ENCODE results near the gene GOLGA5. TPM values are rescaled to one million over a fixed set of nuclear protein-coding genes. Genes with fewer than 3 reads are reported as not detected.

Gene GOLGA5
- total RNA-seq, 1 donor from 2014 or later, result 41.1 TPM

DNA sequence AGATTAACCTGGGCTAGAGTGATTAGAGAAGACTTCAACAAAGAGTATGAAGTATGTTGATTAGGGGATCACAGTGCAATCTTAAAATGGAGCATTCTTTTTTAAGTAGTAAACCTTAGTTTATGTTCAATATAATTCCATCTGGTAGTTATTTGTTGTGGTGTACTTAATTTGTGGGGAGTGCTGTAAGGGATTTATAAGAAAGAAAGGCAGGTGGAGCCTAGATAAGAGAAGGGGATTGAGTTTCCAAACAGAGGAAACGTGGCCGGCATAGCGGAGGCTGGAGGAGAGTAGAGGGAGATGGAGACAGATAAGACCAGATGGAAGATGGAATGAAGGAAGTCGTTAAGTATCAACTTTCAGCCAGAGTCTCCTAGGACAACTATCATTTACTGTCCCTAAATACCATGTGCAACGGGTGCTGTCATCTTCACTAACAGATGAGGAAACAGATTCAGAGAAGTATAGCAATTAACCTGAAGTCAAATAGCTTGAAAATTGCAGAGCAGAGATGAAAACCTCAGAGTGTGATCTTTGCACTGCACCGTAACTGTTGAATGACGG, 38.1 kb downstream of the GOLGA5 start:
- Mint-ChIP-seq H3K4me3 (ENCODE audit: unreplicated experiment) (no peak overlapping the region), H3K4me1 (ENCODE audit: unreplicated experiment) (no peaks in the 10 kb centered on the region), H3K27me3 (ENCODE audit: unreplicated experiment) (no peaks in the 10 kb centered on the region), H3K36me3 (ENCODE audit: unreplicated experiment) (peaks cover 51% of the 10 kb centered on the region), H3K9me3 (ENCODE audit: unreplicated experiment) (no peaks in the 10 kb centered on the region), H3K27ac (ENCODE audit: unreplicated experiment) (no peak overlapping the region)
- DNase-seq (ENCODE audit: extremely low spot score, unreplicated experiment), result no peak
- TF ChIP-seq, protein P1, sequence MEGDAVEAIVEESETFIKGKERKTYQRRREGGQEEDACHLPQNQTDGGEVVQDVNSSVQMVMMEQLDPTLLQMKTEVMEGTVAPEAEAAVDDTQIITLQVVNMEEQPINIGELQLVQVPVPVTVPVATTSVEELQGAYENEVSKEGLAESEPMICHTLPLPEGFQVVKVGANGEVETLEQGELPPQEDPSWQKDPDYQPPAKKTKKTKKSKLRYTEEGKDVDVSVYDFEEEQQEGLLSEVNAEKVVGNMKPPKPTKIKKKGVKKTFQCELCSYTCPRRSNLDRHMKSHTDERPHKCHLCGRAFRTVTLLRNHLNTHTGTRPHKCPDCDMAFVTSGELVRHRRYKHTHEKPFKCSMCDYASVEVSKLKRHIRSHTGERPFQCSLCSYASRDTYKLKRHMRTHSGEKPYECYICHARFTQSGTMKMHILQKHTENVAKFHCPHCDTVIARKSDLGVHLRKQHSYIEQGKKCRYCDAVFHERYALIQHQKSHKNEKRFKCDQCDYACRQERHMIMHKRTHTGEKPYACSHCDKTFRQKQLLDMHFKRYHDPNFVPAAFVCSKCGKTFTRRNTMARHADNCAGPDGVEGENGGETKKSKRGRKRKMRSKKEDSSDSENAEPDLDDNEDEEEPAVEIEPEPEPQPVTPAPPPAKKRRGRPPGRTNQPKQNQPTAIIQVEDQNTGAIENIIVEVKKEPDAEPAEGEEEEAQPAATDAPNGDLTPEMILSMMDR (IDR thresholded peaks at IDR 0.05), result no peak

DNA sequence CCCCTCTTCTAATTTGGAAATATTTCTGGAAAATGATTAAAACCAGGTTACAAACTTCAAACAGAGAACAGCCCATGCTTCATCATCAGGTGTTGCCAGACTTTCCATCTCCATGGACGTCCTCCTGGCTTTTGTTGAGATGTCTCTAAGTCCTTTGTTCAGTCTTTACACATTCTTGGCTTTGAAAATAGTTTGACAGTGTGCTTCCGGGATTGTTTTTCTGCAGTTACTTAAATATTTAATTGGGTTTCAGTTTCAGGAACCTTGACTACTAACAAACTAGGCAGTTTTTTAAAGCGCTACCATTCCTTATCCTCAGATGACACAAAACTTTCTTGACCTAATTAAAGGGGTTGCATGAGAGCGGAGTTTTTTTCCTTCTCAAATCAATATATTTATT, 47.8 kb downstream of the GOLGA5 start:
- Mint-ChIP-seq H3K27ac (ENCODE audit: unreplicated experiment) (no peak overlapping the region), H3K4me3 (ENCODE audit: unreplicated experiment) (no peak overlapping the region), H3K9me3 (ENCODE audit: unreplicated experiment) (no peaks in the 10 kb centered on the region), H3K36me3 (ENCODE audit: unreplicated experiment) (peaks cover 34% of the 10 kb centered on the region), H3K4me1 (ENCODE audit: unreplicated experiment) (no peaks in the 10 kb centered on the region), H3K27me3 (ENCODE audit: unreplicated experiment) (no peaks in the 10 kb centered on the region)
- no peak for DNase-seq (ENCODE audit: extremely low spot score, unreplicated experiment)
- TF ChIP-seq, protein P1 (IDR thresholded peaks at IDR 0.05), result no peak

GRCh38 chr14:92844204-92844603, 50.1 kb downstream of the GOLGA5 start:
- Mint-ChIP-seq H3K4me1 (ENCODE audit: unreplicated experiment) (no peaks in the 10 kb centered on the region), H3K4me3 (ENCODE audit: unreplicated experiment) (no peak overlapping the region), H3K27me3 (ENCODE audit: unreplicated experiment) (no peaks in the 10 kb centered on the region)

DNA sequence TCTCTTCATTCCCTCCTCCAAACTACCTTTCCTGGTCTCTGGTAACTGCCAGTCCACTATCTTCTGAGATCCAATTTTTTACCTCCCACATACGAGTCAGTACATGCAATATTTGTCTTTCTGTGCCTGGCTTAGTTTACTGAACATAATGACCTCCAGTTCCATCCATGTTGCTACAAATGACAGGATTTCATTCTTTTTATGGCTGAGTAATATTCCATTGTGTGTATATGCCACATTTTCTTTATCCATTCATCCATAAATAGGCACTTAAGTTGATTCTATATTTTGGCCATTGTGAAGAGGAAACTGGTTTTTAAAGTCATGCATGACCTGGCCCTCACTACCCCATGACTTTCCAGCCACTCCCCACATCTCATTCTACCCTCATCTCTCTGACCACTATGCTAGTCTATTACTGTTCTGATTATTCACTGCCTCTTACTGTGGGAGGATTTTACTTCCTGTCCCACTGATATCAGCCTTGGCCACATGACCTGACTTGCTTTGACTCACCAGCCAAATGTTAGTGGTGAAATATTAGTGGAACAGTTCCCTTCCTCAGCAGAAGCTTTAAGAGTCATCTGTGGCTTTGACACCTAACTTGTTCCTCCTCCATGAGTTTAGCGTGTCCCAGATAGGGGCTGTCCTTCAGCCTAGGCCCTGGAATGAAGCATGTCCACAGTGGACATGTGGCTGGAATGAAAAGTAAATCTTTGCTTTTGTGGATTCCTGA, 52.2 kb downstream of the GOLGA5 start:
- no peak for DNase-seq (ENCODE audit: extremely low spot score, unreplicated experiment)
- TF ChIP-seq, protein P1 (IDR thresholded peaks at IDR 0.05), result no peak
- H3K4me1 Mint-ChIP-seq (ENCODE audit: unreplicated experiment), result no peaks in the 10 kb centered on the region
- H3K9me3 Mint-ChIP-seq (ENCODE audit: unreplicated experiment), result no peaks in the 10 kb centered on the region
- no peak overlapping the region for H3K4me3 Mint-ChIP-seq (ENCODE audit: unreplicated experiment)
- no peak overlapping the region for H3K27ac Mint-ChIP-seq (ENCODE audit: unreplicated experiment)
- H3K36me3 Mint-ChIP-seq (ENCODE audit: unreplicated experiment), result peaks cover 7% of the 10 kb centered on the region
- H3K27me3 Mint-ChIP-seq (ENCODE audit: unreplicated experiment), result peaks cover 6% of the 10 kb centered on the region

More at GRCh38 chr14:92844204-92844603, 50.1 kb downstream of the GOLGA5 start:
- H3K9me3 Mint-ChIP-seq (ENCODE audit: unreplicated experiment), result no peaks in the 10 kb centered on the region
- H3K36me3 Mint-ChIP-seq (ENCODE audit: unreplicated experiment), result peaks cover 18% of the 10 kb centered on the region
- no peak overlapping the region for H3K27ac Mint-ChIP-seq (ENCODE audit: unreplicated experiment)
- no peak for DNase-seq (ENCODE audit: extremely low spot score, unreplicated experiment)
- TF ChIP-seq, protein P1 (IDR thresholded peaks at IDR 0.05), result no peak

- H3K4me1 Mint-ChIP-seq (ENCODE audit: unreplicated experiment), result no peaks in the 10 kb centered on the region
- H3K4me3 Mint-ChIP-seq (ENCODE audit: unreplicated experiment), result no peak overlapping the region
- no peaks in the 10 kb centered on the region for H3K9me3 Mint-ChIP-seq (ENCODE audit: unreplicated experiment)
- H3K36me3 Mint-ChIP-seq (ENCODE audit: unreplicated experiment), result peaks cover 4% of the 10 kb centered on the region
- H3K27me3 Mint-ChIP-seq (ENCODE audit: unreplicated experiment), result peaks cover 6% of the 10 kb centered on the region
- no peak for DNase-seq (ENCODE audit: extremely low spot score, unreplicated experiment)
- no peak overlapping the region for H3K27ac Mint-ChIP-seq (ENCODE audit: unreplicated experiment)
- TF ChIP-seq, protein P1 (IDR thresholded peaks at IDR 0.05), result no peak
Observed at GRCh38 chr14:92847278-92847677, 53.2 kb downstream of the GOLGA5 start.

All from osteocyte (in vitro differentiated cells).